Activated T-helper 1 cell treated with anti-CD3 and anti-CD28 coated beads, Interleukin-12 subunit alpha, Interleukin-12 subunit beta, Interleukin-2, Interleukin-4 antibody, amounts not matched to agents 30 ng/mL and 10 ng/mL and 1 ng/mL, durations not matched to agents 14 hours and 24 hours and 36 hours (primary cell): Measurements from ENCODE around the gene CDH16. TPM values are rescaled to one million over a fixed set of nuclear protein-coding genes. Genes with fewer than 3 reads are reported as not detected.
"Not testable (repeated sequence)": the region's sequence is repeated elsewhere in the genome, so short reads cannot be mapped to it uniquely, and the experiment has no call there.

ENCODE experiments used
- DNase-seq: peaks from one replicate; pipeline ENCODE4 v3.0.0; 2021; ENCODE audit warnings: low spot score
- H3K27ac Mint-ChIP-seq: one replicate; pipeline ENCODE4 v1.8.0; 2021; ENCODE audit warnings: mild to moderate bottlenecking, mixed read lengths
- H3K27me3 Mint-ChIP-seq: one replicate; pipeline ENCODE4 v1.8.0; 2022; ENCODE audit warnings: mild to moderate bottlenecking, moderate library complexity, mixed read lengths; ENCODE audit not compliant: insufficient read depth
- H3K36me3 Mint-ChIP-seq: one replicate; pipeline ENCODE4 v1.8.0; 2021; ENCODE audit warnings: low read depth, mixed read lengths
- H3K4me1 Mint-ChIP-seq: one replicate; pipeline ENCODE4 v1.8.0; 2021; ENCODE audit warnings: low read depth, mixed read lengths
- H3K4me3 Mint-ChIP-seq: one replicate; pipeline ENCODE4 v1.8.0; 2021; ENCODE audit warnings: mild to moderate bottlenecking, moderate library complexity, mixed read lengths
- H3K9me3 Mint-ChIP-seq: one replicate; pipeline ENCODE4 v1.8.0; 2021; ENCODE audit warnings: mixed read lengths
- intact Hi-C: fragments of 100-400 bp; cut with micrococcal nuclease; formaldehyde crosslinking; loops from one replicate; pipeline ENCODE4 v1.15.1; 2024
- total RNA-seq: library from RNA; stranded (reverse); gene quantifications from 2 replicates; pipeline ENCODE4 v1.2.3, GENCODE V29; 2022

The CDH16 gene
- total RNA-seq, 1 donor from 2014 or later: not detected

- Mint-ChIP-seq H3K36me3 (peaks cover 1% of the 10 kb centered on the region), H3K4me3 (no peak overlapping the region), H3K27ac (no peak overlapping the region), H3K27me3 (peaks cover 2% of the 10 kb centered on the region), H3K9me3 (no peaks in the 10 kb centered on the region), H3K4me1 (peaks cover 4% of the 10 kb centered on the region)
- intact Hi-C loops: no loop called here
- DNase-seq: no peak
Measured at GRCh38 chr16:66900721-66901441, 17.8 kb downstream of the CDH16 start.

GRCh38 chr16:66899945-66900710 lies 18.6 kb downstream of the CDH16 start:
- H3K9me3 Mint-ChIP-seq: no peaks in the 10 kb centered on the region
- H3K4me1 Mint-ChIP-seq: peaks cover 2% of the 10 kb centered on the region
- peaks cover 2% of the 10 kb centered on the region for H3K27me3 Mint-ChIP-seq
- H3K4me3 Mint-ChIP-seq: no peak overlapping the region
- intact Hi-C loops: no loop called here
- no peak for DNase-seq
- H3K36me3 Mint-ChIP-seq: peaks cover 1% of the 10 kb centered on the region
- H3K27ac Mint-ChIP-seq: no peak overlapping the region

- H3K4me3 Mint-ChIP-seq: no peak overlapping the region
- intact Hi-C loops: no loop called here
- H3K27me3 Mint-ChIP-seq: peaks cover 2% of the 10 kb centered on the region
- no peak for DNase-seq
- peaks cover 1% of the 10 kb centered on the region for H3K36me3 Mint-ChIP-seq
- H3K4me1 Mint-ChIP-seq: peaks cover 9% of the 10 kb centered on the region
- no peaks in the 10 kb centered on the region for H3K9me3 Mint-ChIP-seq
- no peak overlapping the region for H3K27ac Mint-ChIP-seq
Measured at GRCh38 chr16:66899310-66899944, 19.3 kb downstream of the CDH16 start.

GRCh38 chr16:66898933-66899309 lies 19.8 kb downstream of the CDH16 start:
- H3K36me3 Mint-ChIP-seq: peaks cover 1% of the 10 kb centered on the region
- H3K9me3 Mint-ChIP-seq: no peaks in the 10 kb centered on the region
- peaks cover 2% of the 10 kb centered on the region for H3K27me3 Mint-ChIP-seq
- peaks cover 10% of the 10 kb centered on the region for H3K4me1 Mint-ChIP-seq
- DNase-seq: no peak
- intact Hi-C loops: no loop called here
- no peak overlapping the region for H3K4me3 Mint-ChIP-seq
- no peak overlapping the region for H3K27ac Mint-ChIP-seq

- no peak overlapping the region for H3K4me3 Mint-ChIP-seq
- peaks cover 12% of the 10 kb centered on the region for H3K4me1 Mint-ChIP-seq
- no peak for DNase-seq
- intact Hi-C loops: no loop called here
- H3K27me3 Mint-ChIP-seq: peaks cover 2% of the 10 kb centered on the region
- no peak overlapping the region for H3K27ac Mint-ChIP-seq
- no peaks in the 10 kb centered on the region for H3K9me3 Mint-ChIP-seq
- peaks cover 2% of the 10 kb centered on the region for H3K36me3 Mint-ChIP-seq
Measured at GRCh38 chr16:66898207-66898606, 20.5 kb downstream of the CDH16 start.

- H3K4me3 Mint-ChIP-seq, H3K27me3 Mint-ChIP-seq, DNase-seq, H3K9me3 Mint-ChIP-seq, intact Hi-C loops, H3K27ac Mint-ChIP-seq, H3K36me3 Mint-ChIP-seq: not testable (repeated sequence)
- peaks cover 19% of the 10 kb centered on the region for H3K4me1 Mint-ChIP-seq
Measured at GRCh38 chr16:66896682-66897081, 22.0 kb downstream of the CDH16 start.

- Mint-ChIP-seq H3K4me1 (peaks cover 21% of the 10 kb centered on the region), H3K27ac (peak overlapping the region; percentile 42)
Measured at GRCh38 chr16:66895999-66896398, 22.7 kb downstream of the CDH16 start.

GRCh38 chr16:66895689-66895979 lies 23.1 kb downstream of the CDH16 start:
- H3K4me3 Mint-ChIP-seq: no peak overlapping the region
- H3K27me3 Mint-ChIP-seq: no peaks in the 10 kb centered on the region
- DNase-seq: no peak
- peaks cover 10% of the 10 kb centered on the region for H3K36me3 Mint-ChIP-seq
- no peaks in the 10 kb centered on the region for H3K9me3 Mint-ChIP-seq
- intact Hi-C loops: loop anchor here (1.0 to 2.0 kb wide), 3 partner anchors 33 to 59 kb away; no protein-coding TSS in a partner anchor
- H3K27ac Mint-ChIP-seq: peak overlapping the region; percentile 42
- peaks cover 24% of the 10 kb centered on the region for H3K4me1 Mint-ChIP-seq

More at GRCh38 chr16:66895999-66896398, 22.7 kb downstream of the CDH16 start:
- intact Hi-C loops: loop anchor here (1.0 to 2.0 kb wide), 3 partner anchors 32 to 59 kb away; no protein-coding TSS in a partner anchor
- peaks cover 1% of the 10 kb centered on the region for H3K27me3 Mint-ChIP-seq
- no peak for DNase-seq
- H3K9me3 Mint-ChIP-seq: no peaks in the 10 kb centered on the region
- peaks cover 9% of the 10 kb centered on the region for H3K36me3 Mint-ChIP-seq
- no peak overlapping the region for H3K4me3 Mint-ChIP-seq

- no peaks in the 10 kb centered on the region for H3K9me3 Mint-ChIP-seq
- no peaks in the 10 kb centered on the region for H3K27me3 Mint-ChIP-seq
- intact Hi-C loops: loop anchor here (1.0 to 2.0 kb wide), 3 partner anchors 33 to 60 kb away; no protein-coding TSS in a partner anchor
- no peak overlapping the region for H3K4me3 Mint-ChIP-seq
- peaks cover 10% of the 10 kb centered on the region for H3K36me3 Mint-ChIP-seq
- H3K27ac Mint-ChIP-seq: peak overlapping the region; percentile 4
- peak; percentile 44 for DNase-seq
- peaks cover 24% of the 10 kb centered on the region for H3K4me1 Mint-ChIP-seq
Measured at GRCh38 chr16:66894948-66895688, 23.6 kb downstream of the CDH16 start.

- intact Hi-C loops: loop anchor here (2.0 kb wide), 1 partner anchor 61 kb away; no protein-coding TSS in a partner anchor
- H3K27me3 Mint-ChIP-seq: no peaks in the 10 kb centered on the region
- H3K9me3 Mint-ChIP-seq: no peaks in the 10 kb centered on the region
- H3K4me1 Mint-ChIP-seq: peaks cover 24% of the 10 kb centered on the region
- DNase-seq: no peak
- no peak overlapping the region for H3K4me3 Mint-ChIP-seq
- H3K27ac Mint-ChIP-seq: no peak overlapping the region
- H3K36me3 Mint-ChIP-seq: peaks cover 10% of the 10 kb centered on the region
Measured at GRCh38 chr16:66894055-66894454, 24.6 kb downstream of the CDH16 start.

- no peak overlapping the region for H3K27ac Mint-ChIP-seq
- intact Hi-C loops: no loop called here
- no peak overlapping the region for H3K4me3 Mint-ChIP-seq
- DNase-seq: no peak
- H3K9me3 Mint-ChIP-seq: no peaks in the 10 kb centered on the region
- peaks cover 28% of the 10 kb centered on the region for H3K36me3 Mint-ChIP-seq
- peaks cover 44% of the 10 kb centered on the region for H3K4me1 Mint-ChIP-seq
- H3K27me3 Mint-ChIP-seq: no peaks in the 10 kb centered on the region
Measured at GRCh38 chr16:66891797-66892196, 26.9 kb downstream of the CDH16 start.

- Mint-ChIP-seq H3K4me1 (peaks cover 48% of the 10 kb centered on the region), H3K27ac (no peak overlapping the region), H3K27me3 (no peaks in the 10 kb centered on the region), H3K9me3 (no peaks in the 10 kb centered on the region), H3K4me3 (no peak overlapping the region), H3K36me3 (peaks cover 32% of the 10 kb centered on the region)
- intact Hi-C loops: no loop called here
- DNase-seq: no peak
Measured at GRCh38 chr16:66891360-66891759, 27.3 kb downstream of the CDH16 start.
